ENCODE results near the gene APCDD1. TPM values are rescaled to one million over a fixed set of nuclear protein-coding genes. Genes with fewer than 3 reads are reported as not detected.

Gene APCDD1
- total and polyA plus RNA-seq, 5 donors from 2014 or later: not detected

DNA sequence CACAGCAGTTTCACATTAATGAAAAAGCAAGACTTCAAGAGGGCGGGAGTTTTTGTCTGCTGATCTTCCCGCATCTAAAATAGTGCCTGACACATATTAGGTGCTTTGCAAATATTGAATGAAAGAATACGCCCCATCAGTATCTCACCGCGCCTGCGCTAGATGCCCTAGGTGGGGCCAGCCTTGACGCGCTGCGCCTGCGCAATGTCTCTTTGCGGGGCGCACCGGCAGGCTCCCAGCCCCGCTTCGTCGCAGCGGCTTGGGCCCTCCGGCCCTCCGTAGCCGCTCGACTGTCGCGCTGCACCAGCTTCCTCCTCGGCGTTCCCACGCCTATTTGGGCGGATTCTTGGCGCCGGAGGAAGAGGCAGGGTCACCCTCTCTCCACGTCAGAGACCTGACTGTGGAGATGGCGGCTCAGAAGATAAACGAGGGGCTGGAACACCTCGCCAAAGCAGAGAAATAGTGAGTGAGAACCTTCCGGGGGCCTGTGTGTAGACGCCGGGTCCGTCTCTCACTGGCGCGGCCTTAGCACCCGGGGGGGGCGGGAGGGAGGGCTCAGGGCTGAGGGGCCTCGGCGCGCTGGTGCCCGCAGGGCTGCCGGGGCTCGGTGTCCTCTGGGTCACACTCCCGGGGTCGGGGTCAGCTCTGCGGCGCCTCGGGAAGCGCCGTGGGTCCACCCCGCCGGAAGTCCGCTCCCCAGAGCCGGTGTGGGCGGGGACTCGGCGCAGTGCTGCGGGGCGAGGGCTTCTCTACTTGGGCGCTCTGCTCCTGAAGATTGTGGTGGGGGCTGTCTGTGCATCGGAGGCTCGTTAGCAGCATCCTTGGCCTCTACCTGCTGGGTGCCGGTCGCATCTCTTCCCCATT is 71.5 kb downstream of the APCDD1 start, which contains the start of gene NAPG:
Gene NAPG, plus strand, starts transcription at position 331 of the 864 bp plus-strand sequence. Its CDS starts 76 bp downstream, at position 407.
- Histone ChIP-seq H3K4me1 (ENCODE audit: control insufficient read depth, insufficient read depth, low read length, poor library complexity, severe bottlenecking) (peaks cover 37% of the 10 kb centered on the region), H3K27ac (ENCODE audit: insufficient read depth, low read length, poor library complexity, severe bottlenecking) (peak within 1 kb of the TSS; percentile 85), H3K27me3 (ENCODE audit: control insufficient read depth, insufficient read depth, low read length) (no peaks in the 10 kb centered on the region), H3K4me3 (ENCODE audit: low read depth, low read length) (peak within 1 kb of the TSS; percentile 96), H3K36me3 (ENCODE audit: control insufficient read depth, insufficient read depth, low read length) (no peaks in the 10 kb centered on the region), H3K9me3 (ENCODE audit: control insufficient read depth in 2 of 2, low read length in 2 of 2) (no peaks in the 10 kb centered on the region)
- peak; percentile 86 to 96 (median 92) for DNase-seq
- ATAC-seq (ENCODE audit: low read depth in 2 of 2): peak; percentile 85
- Mint-ChIP-seq H3K27ac (peak within 1 kb of the TSS; percentile 94 to 96 (median 95)), H3K9me3 (peaks cover 0 to 2% (median 0%) of the 10 kb centered on the region in 7 donors), H3K4me1 (peaks cover 25 to 60% (median 47%) of the 10 kb centered on the region in 4 donors), H3K4me3 (peak within 1 kb of the TSS; percentile 95 to 100 (median 97)), H3K27me3 (peaks cover 10% of the 10 kb centered on the region), H3K36me3 (no peaks in the 10 kb centered on the region)

DNA sequence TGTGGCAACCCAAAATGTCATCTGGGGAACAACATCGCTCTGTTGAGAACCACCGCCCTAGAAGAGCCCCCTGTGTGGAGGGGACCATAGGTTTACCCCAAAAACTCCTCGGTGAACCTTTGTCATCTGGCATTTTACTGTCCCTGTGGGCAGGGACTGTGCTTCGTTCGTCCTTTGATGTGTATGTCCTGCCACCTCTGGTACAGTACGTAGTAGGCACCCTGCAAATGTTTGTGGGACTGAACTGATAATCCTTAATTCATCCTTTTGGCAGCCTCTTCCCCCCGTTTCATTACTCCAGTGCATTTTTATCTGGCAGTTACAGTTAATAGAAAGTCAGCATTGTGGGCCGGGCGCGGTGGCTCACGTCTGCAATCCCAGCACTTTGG is 72.1 kb downstream of the APCDD1 start:
- peak overlapping the region; percentile 96 for H3K4me3 ChIP-seq (ENCODE audit: low read depth, low read length)
- ATAC-seq (ENCODE audit: low read depth in 2 of 2) (no peak), DNase-seq (no peak)
- H3K4me1 ChIP-seq (ENCODE audit: control insufficient read depth, insufficient read depth, low read length, poor library complexity, severe bottlenecking): peaks cover 37% of the 10 kb centered on the region
- Mint-ChIP-seq H3K9me3 (peaks cover 0 to 2% (median 0%) of the 10 kb centered on the region in 7 donors), H3K27me3 (peaks cover 10% of the 10 kb centered on the region), H3K27ac (peak overlapping the region; percentile 70 to 96 (median 90)), H3K36me3 (no peaks in the 10 kb centered on the region), H3K4me1 (peaks cover 25 to 62% (median 48%) of the 10 kb centered on the region in 4 donors), H3K4me3 (peak overlapping the region; percentile 92 to 100 (median 96))
- no peaks in the 10 kb centered on the region for H3K9me3 ChIP-seq (ENCODE audit: control insufficient read depth in 2 of 2, low read length in 2 of 2)
- no peaks in the 10 kb centered on the region for H3K27me3 ChIP-seq (ENCODE audit: control insufficient read depth, insufficient read depth, low read length)
- peak overlapping the region; percentile 85 for H3K27ac ChIP-seq (ENCODE audit: insufficient read depth, low read length, poor library complexity, severe bottlenecking)
- H3K36me3 ChIP-seq (ENCODE audit: control insufficient read depth, insufficient read depth, low read length): no peaks in the 10 kb centered on the region

DNA sequence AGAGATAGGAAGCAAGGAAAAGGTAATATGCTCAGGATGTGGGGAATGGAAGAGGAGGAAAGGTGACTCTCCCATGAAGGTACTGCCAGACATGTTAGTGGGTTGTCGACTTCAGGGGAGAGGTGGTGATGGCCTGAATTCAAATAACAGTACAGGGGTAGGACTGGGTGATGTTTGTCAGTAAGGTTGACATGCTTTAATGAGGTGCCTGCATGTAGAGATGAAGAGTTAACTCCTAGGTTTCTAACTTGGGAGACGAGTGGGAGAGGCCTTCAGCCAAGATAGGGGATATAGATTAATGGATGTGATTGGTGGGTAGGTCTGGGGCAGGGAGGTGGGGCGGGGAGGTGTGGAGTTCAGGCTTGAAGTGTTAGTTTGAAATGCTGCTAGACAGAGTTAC is 74.0 kb downstream of the APCDD1 start:
- ATAC-seq (ENCODE audit: low read depth in 2 of 2) (no peak), DNase-seq (no peak)
- Mint-ChIP-seq H3K27ac (peak overlapping the region; percentile 48 to 78 (median 55)), H3K36me3 (no peaks in the 10 kb centered on the region), H3K4me3 (peak overlapping the region in 3 of 4 donors; percentile 95 to 100 (median 97)), H3K9me3 (no peaks in the 10 kb centered on the region), H3K27me3 (peaks cover 6% of the 10 kb centered on the region), H3K4me1 (peaks cover 25 to 66% (median 52%) of the 10 kb centered on the region in 4 donors)
- Histone ChIP-seq H3K9me3 (ENCODE audit: control insufficient read depth in 2 of 2, low read length in 2 of 2) (no peaks in the 10 kb centered on the region), H3K27ac (ENCODE audit: insufficient read depth, low read length, poor library complexity, severe bottlenecking) (no peak overlapping the region), H3K4me3 (ENCODE audit: low read depth, low read length) (peak overlapping the region; percentile 24), H3K36me3 (ENCODE audit: control insufficient read depth, insufficient read depth, low read length) (no peaks in the 10 kb centered on the region), H3K27me3 (ENCODE audit: control insufficient read depth, insufficient read depth, low read length) (no peaks in the 10 kb centered on the region), H3K4me1 (ENCODE audit: control insufficient read depth, insufficient read depth, low read length, poor library complexity, severe bottlenecking) (peaks cover 37% of the 10 kb centered on the region)

DNA sequence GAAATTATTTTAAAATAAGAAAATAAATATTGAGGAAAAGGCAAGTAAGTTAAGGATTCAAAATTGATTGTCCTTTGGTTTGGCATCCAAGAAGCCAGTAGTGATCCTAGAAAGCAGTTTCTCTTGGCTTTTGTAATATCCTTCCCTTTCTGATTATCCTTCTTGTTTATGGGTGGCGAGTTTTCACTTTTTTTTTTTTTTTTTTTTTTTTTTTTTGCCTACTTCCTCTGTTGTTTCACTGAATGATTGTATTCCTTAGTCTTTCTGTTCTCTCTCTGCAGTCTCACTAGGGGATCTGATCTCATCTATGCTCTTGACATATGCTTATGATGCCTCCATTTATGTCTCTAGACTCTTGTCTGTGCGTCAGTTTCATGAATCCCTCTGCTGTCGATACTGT is 75.6 kb downstream of the APCDD1 start:
- ATAC-seq (ENCODE audit: low read depth in 2 of 2): no peak
- no peaks in the 10 kb centered on the region for H3K27me3 ChIP-seq (ENCODE audit: control insufficient read depth, insufficient read depth, low read length)
- peak overlapping the region in 2 of 4 donors; percentile 1 to 27 for H3K4me3 Mint-ChIP-seq
- H3K27ac ChIP-seq (ENCODE audit: insufficient read depth, low read length, poor library complexity, severe bottlenecking): no peak overlapping the region
- H3K27ac Mint-ChIP-seq: peak overlapping the region in 2 of 3 donors; percentile 66 to 72
- H3K9me3 Mint-ChIP-seq: no peaks in the 10 kb centered on the region
- peak in 1 of 3 donors; percentile 29 for DNase-seq
- peaks cover 35% of the 10 kb centered on the region for H3K4me1 ChIP-seq (ENCODE audit: control insufficient read depth, insufficient read depth, low read length, poor library complexity, severe bottlenecking)
- no peak overlapping the region for H3K4me3 ChIP-seq (ENCODE audit: low read depth, low read length)
- peaks cover 4% of the 10 kb centered on the region for H3K36me3 Mint-ChIP-seq
- peaks cover 6% of the 10 kb centered on the region for H3K27me3 Mint-ChIP-seq
- no peaks in the 10 kb centered on the region for H3K36me3 ChIP-seq (ENCODE audit: control insufficient read depth, insufficient read depth, low read length)
- peaks cover 22 to 59% (median 45%) of the 10 kb centered on the region in 4 donors for H3K4me1 Mint-ChIP-seq
- H3K9me3 ChIP-seq (ENCODE audit: control insufficient read depth in 2 of 2, low read length in 2 of 2): no peaks in the 10 kb centered on the region

GRCh38 chr18:10530852-10531251 is 76.4 kb downstream of the APCDD1 start:
- H3K4me1 ChIP-seq (ENCODE audit: control insufficient read depth, insufficient read depth, low read length, poor library complexity, severe bottlenecking): peaks cover 29% of the 10 kb centered on the region
- ATAC-seq (ENCODE audit: low read depth in 2 of 2) (peak; percentile 68 to 73), DNase-seq (peak in 1 of 3 donors; percentile 83)
- H3K9me3 ChIP-seq (ENCODE audit: control insufficient read depth in 2 of 2, low read length in 2 of 2): no peaks in the 10 kb centered on the region
- H3K36me3 ChIP-seq (ENCODE audit: control insufficient read depth, insufficient read depth, low read length): peaks cover under 1% of the 10 kb centered on the region
- H3K27ac ChIP-seq (ENCODE audit: insufficient read depth, low read length, poor library complexity, severe bottlenecking): no peak overlapping the region
- Mint-ChIP-seq H3K4me3 (peak overlapping the region in 2 of 4 donors; percentile 22 to 27), H3K4me1 (peaks cover 25 to 50% (median 39%) of the 10 kb centered on the region in 4 donors), H3K27me3 (peaks cover 1% of the 10 kb centered on the region), H3K27ac (peak overlapping the region; percentile 63 to 87 (median 66)), H3K9me3 (no peaks in the 10 kb centered on the region), H3K36me3 (peaks cover 4% of the 10 kb centered on the region)
- H3K27me3 ChIP-seq (ENCODE audit: control insufficient read depth, insufficient read depth, low read length): no peaks in the 10 kb centered on the region
- peak overlapping the region; percentile 42 for H3K4me3 ChIP-seq (ENCODE audit: low read depth, low read length)

GRCh38 chr18:10533111-10533510 is 78.7 kb downstream of the APCDD1 start:
- Histone ChIP-seq H3K4me1 (ENCODE audit: control insufficient read depth, insufficient read depth, low read length, poor library complexity, severe bottlenecking) (peaks cover 12% of the 10 kb centered on the region), H3K36me3 (ENCODE audit: control insufficient read depth, insufficient read depth, low read length) (peaks cover 4% of the 10 kb centered on the region), H3K4me3 (ENCODE audit: low read depth, low read length) (no peak overlapping the region), H3K27me3 (ENCODE audit: control insufficient read depth, insufficient read depth, low read length) (no peaks in the 10 kb centered on the region), H3K27ac (ENCODE audit: insufficient read depth, low read length, poor library complexity, severe bottlenecking) (no peak overlapping the region), H3K9me3 (ENCODE audit: control insufficient read depth in 2 of 2, low read length in 2 of 2) (no peaks in the 10 kb centered on the region)
- no peaks in the 10 kb centered on the region for H3K9me3 Mint-ChIP-seq
- no peak overlapping the region for H3K4me3 Mint-ChIP-seq
- ATAC-seq (ENCODE audit: low read depth in 2 of 2) (no peak), DNase-seq (no peak)
- H3K27ac Mint-ChIP-seq: no peak overlapping the region
- H3K36me3 Mint-ChIP-seq: peaks cover 20% of the 10 kb centered on the region
- no peaks in the 10 kb centered on the region for H3K27me3 Mint-ChIP-seq
- peaks cover 31 to 35% (median 33%) of the 10 kb centered on the region in 4 donors for H3K4me1 Mint-ChIP-seq

- Mint-ChIP-seq H3K27me3 (no peaks in the 10 kb centered on the region), H3K4me3 (no peak overlapping the region), H3K27ac (peak overlapping the region in 1 of 3 donors; percentile 20), H3K9me3 (peaks cover 0 to 2% (median 0%) of the 10 kb centered on the region in 7 donors), H3K36me3 (peaks cover 43% of the 10 kb centered on the region), H3K4me1 (peaks cover 6 to 25% (median 15%) of the 10 kb centered on the region in 4 donors)
- Histone ChIP-seq H3K27me3 (ENCODE audit: control insufficient read depth, insufficient read depth, low read length) (no peaks in the 10 kb centered on the region), H3K36me3 (ENCODE audit: control insufficient read depth, insufficient read depth, low read length) (peaks cover 27% of the 10 kb centered on the region), H3K9me3 (ENCODE audit: control insufficient read depth in 2 of 2, low read length in 2 of 2) (no peaks in the 10 kb centered on the region), H3K27ac (ENCODE audit: insufficient read depth, low read length, poor library complexity, severe bottlenecking) (no peak overlapping the region), H3K4me3 (ENCODE audit: low read depth, low read length) (no peak overlapping the region), H3K4me1 (ENCODE audit: control insufficient read depth, insufficient read depth, low read length, poor library complexity, severe bottlenecking) (no peaks in the 10 kb centered on the region)
- peak in 1 of 3 donors; percentile 17 for DNase-seq
- no peak for ATAC-seq (ENCODE audit: low read depth in 2 of 2)
Observed at GRCh38 chr18:10536280-10536679, 81.8 kb downstream of the APCDD1 start.
